ENCODE results near the gene GOLGA8R. TPM values are rescaled to one million over a fixed set of nuclear protein-coding genes. Genes with fewer than 3 reads are reported as not detected.
"Not testable (repeated sequence)": the region's sequence is repeated elsewhere in the genome, so short reads cannot be mapped to it uniquely, and the experiment has no call there.

GOLGA8R gene
- polyA plus RNA-seq, 1 experiment: 1.1 TPM

- H3K27me3 ChIP-seq (ENCODE audit: control insufficient read depth, insufficient read depth, low read length); CTCF ChIA-PET; H3K4me3 ChIP-seq (ENCODE audit: low read depth, low read length); DNase-seq (ENCODE audit: low read depth); POLR2A ChIA-PET; H3K36me3 ChIP-seq (ENCODE audit: control insufficient read depth, insufficient read depth, low read length): not testable (repeated sequence)
Observed at GRCh38 chr15:30377082-30377413, 37.0 kb downstream of the GOLGA8R start.

- POLR2A ChIA-PET; H3K27me3 ChIP-seq (ENCODE audit: control insufficient read depth, insufficient read depth, low read length); H3K36me3 ChIP-seq (ENCODE audit: control insufficient read depth, insufficient read depth, low read length); DNase-seq (ENCODE audit: low read depth); H3K4me3 ChIP-seq (ENCODE audit: low read depth, low read length); CTCF ChIA-PET: not testable (repeated sequence)
Observed at GRCh38 chr15:30376375-30377081, 37.5 kb downstream of the GOLGA8R start.

- H3K4me3 ChIP-seq (ENCODE audit: low read depth, low read length); CTCF ChIA-PET; DNase-seq (ENCODE audit: low read depth); H3K27me3 ChIP-seq (ENCODE audit: control insufficient read depth, insufficient read depth, low read length); H3K36me3 ChIP-seq (ENCODE audit: control insufficient read depth, insufficient read depth, low read length); POLR2A ChIA-PET: not testable (repeated sequence)
Observed at GRCh38 chr15:30375872-30376271, 38.2 kb downstream of the GOLGA8R start.

- H3K27me3 ChIP-seq (ENCODE audit: control insufficient read depth, insufficient read depth, low read length); H3K36me3 ChIP-seq (ENCODE audit: control insufficient read depth, insufficient read depth, low read length); POLR2A ChIA-PET; DNase-seq (ENCODE audit: low read depth); CTCF ChIA-PET; H3K4me3 ChIP-seq (ENCODE audit: low read depth, low read length): not testable (repeated sequence)
Observed at GRCh38 chr15:30374862-30375261, 39.2 kb downstream of the GOLGA8R start.

- H3K36me3 ChIP-seq (ENCODE audit: control insufficient read depth, insufficient read depth, low read length); DNase-seq (ENCODE audit: low read depth); H3K27me3 ChIP-seq (ENCODE audit: control insufficient read depth, insufficient read depth, low read length); H3K4me3 ChIP-seq (ENCODE audit: low read depth, low read length); CTCF ChIA-PET; POLR2A ChIA-PET: not testable (repeated sequence)
Observed at GRCh38 chr15:30368271-30368670, 45.8 kb downstream of the GOLGA8R start.

- H3K27me3 ChIP-seq (ENCODE audit: control insufficient read depth, insufficient read depth, low read length); H3K36me3 ChIP-seq (ENCODE audit: control insufficient read depth, insufficient read depth, low read length); DNase-seq (ENCODE audit: low read depth); POLR2A ChIA-PET; H3K4me3 ChIP-seq (ENCODE audit: low read depth, low read length); CTCF ChIA-PET: not testable (repeated sequence)
Observed at GRCh38 chr15:30367246-30367645, 46.8 kb downstream of the GOLGA8R start.

- POLR2A ChIA-PET; H3K4me3 ChIP-seq (ENCODE audit: low read depth, low read length); DNase-seq (ENCODE audit: low read depth); CTCF ChIA-PET; H3K36me3 ChIP-seq (ENCODE audit: control insufficient read depth, insufficient read depth, low read length); H3K27me3 ChIP-seq (ENCODE audit: control insufficient read depth, insufficient read depth, low read length): not testable (repeated sequence)
Observed at GRCh38 chr15:30361404-30361803, 52.7 kb downstream of the GOLGA8R start.

- H3K4me3 ChIP-seq (ENCODE audit: low read depth, low read length); POLR2A ChIA-PET; H3K27me3 ChIP-seq (ENCODE audit: control insufficient read depth, insufficient read depth, low read length); H3K36me3 ChIP-seq (ENCODE audit: control insufficient read depth, insufficient read depth, low read length); DNase-seq (ENCODE audit: low read depth); CTCF ChIA-PET: not testable (repeated sequence)
Observed at GRCh38 chr15:30360990-30361389, 53.1 kb downstream of the GOLGA8R start.

- H3K27me3 ChIP-seq (ENCODE audit: control insufficient read depth, insufficient read depth, low read length); H3K36me3 ChIP-seq (ENCODE audit: control insufficient read depth, insufficient read depth, low read length); CTCF ChIA-PET; POLR2A ChIA-PET; DNase-seq (ENCODE audit: low read depth); H3K4me3 ChIP-seq (ENCODE audit: low read depth, low read length): not testable (repeated sequence)
Observed at GRCh38 chr15:30355043-30355442, 59.0 kb downstream of the GOLGA8R start.

Small RNA genes within 50 kb of the gene (small RNA-seq; reads per million reads assigned to genes)
- gene AC019322.2 (ENCODE audit: insufficient read length, low read depth, low replicate concordance): not detected
- not detected for gene RF00019 (ENCODE audit: insufficient read length, low read depth, low replicate concordance)
- gene RF00096 (ENCODE audit: insufficient read length, low read depth, low replicate concordance): not detected
- not detected for gene RN7SL196P (ENCODE audit: insufficient read length, low read depth, low replicate concordance)

Other genes with a start within 250 kb of the GOLGA8R start
- 0.04 TPM in 1 of 2 replicates, not detected in the other for gene CHRFAM7A, start 20.7 kb downstream of the GOLGA8R start, polyA plus RNA-seq (2011; rRNA removed)
- 0.32 and 0.50 TPM in 2 replicates for gene GOLGA8Q, start 137.8 kb upstream of the GOLGA8R start, polyA plus RNA-seq (2011; rRNA removed)
- gene GOLGA8H, start 189.8 kb upstream of the GOLGA8R start, polyA plus RNA-seq (2011; rRNA removed): 0.06 and 0.10 TPM in 2 replicates

All from BJ (cell line).